SIG-M5 (cell line): Measurements from ENCODE around the gene POLDIP3.
"Not testable (repeated sequence)": the region's sequence is repeated elsewhere in the genome, so short reads cannot be mapped to it uniquely, and the experiment has no call there.

Experiments
- DNase-seq: peaks from one replicate; lab custom pipeline; 2025; lab: John Stamatoyannopoulos, UW

Gene POLDIP3

GRCh38 chr22:42584364-42584940, 30.2 kb downstream of the POLDIP3 start:
- no peak for DNase-seq

DNA sequence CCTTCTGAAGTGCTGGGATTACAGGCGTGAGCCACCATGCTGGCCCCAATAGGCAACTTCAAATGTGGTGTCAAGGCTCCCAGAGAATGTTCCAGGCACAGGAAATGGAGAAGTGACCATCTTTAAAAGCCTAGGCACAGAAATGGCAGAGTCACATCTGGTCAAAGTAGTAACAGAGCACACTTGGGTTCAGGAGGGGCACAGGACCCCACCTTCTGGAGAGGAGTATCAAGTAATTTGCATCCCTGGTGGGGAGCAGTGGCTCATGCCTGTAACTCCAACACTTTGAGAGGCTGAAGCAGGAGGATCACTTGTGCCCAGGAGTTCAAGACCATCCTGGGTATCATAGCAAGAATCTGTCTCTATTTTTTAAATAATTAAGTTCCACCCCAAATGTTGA, 31.7 kb downstream of the POLDIP3 start:
- DNase-seq = no peak

- DNase-seq = no peak
Observed at GRCh38 chr22:42581762-42582716, 32.6 kb downstream of the POLDIP3 start.

DNA sequence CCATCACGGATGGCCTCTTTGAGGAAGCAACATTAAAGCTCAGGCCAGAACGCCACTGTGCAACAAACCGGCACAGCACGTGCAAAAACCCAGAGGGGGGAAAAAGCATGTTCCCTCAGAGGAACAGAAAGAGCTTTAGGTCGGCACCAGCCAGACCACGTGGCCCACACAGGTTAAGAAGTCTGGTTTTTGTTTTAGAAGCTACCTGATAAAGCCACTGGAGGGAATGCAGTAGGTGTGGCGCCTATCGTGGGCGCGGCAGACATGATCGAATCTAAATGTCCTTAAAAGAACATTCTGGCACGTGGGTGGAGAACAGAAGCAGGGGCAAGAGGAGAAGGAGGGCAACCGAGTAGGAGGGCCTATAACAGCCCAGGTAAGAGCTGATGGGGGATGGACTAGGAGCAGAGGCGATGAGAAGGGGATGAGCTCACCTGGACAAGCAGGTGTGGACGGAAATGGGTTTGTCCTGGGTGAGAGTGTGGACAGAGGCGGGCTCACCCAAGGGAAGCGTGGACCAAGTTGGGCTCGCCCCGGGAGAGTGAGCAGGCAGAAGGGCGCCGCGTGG, 33.4 kb downstream of the POLDIP3 start:
- DNase-seq = not testable (repeated sequence)

GRCh38 chr22:42580040-42580439, 34.6 kb downstream of the POLDIP3 start:
- not testable (repeated sequence) for DNase-seq

- DNase-seq = no peak
Observed at GRCh38 chr22:42577623-42578240, 37.0 kb downstream of the POLDIP3 start.

GRCh38 chr22:42577141-42577540, 37.5 kb downstream of the POLDIP3 start:
- not testable (repeated sequence) for DNase-seq

- not testable (repeated sequence) for DNase-seq
Observed at GRCh38 chr22:42575996-42576574, 38.6 kb downstream of the POLDIP3 start.

- DNase-seq = not testable (repeated sequence)
Observed at GRCh38 chr22:42574468-42574867, 40.2 kb downstream of the POLDIP3 start.

- not testable (repeated sequence) for DNase-seq
Observed at GRCh38 chr22:42574046-42574445, 40.6 kb downstream of the POLDIP3 start.

DNA sequence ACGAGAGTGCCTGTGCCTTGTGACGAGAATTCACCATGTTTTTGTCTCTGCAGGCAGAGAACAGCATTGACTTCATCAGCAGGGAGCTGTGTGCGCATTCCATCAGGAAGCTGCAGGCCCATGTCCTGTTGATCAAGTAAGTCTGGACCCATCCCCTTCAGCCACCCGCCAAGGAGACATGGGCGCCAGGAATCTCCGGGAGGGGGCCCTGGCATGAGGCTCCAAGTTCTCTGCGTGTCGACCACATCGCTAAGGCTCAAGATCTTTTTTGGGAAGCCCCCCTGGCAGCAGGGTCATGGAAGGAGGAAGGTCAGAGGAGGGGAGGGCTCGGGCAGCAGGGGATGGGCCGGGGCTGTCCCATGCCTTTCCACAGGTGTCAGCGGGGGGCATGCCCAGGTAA, 43.6 kb downstream of the POLDIP3 start:
- not testable (repeated sequence) for DNase-seq

- not testable (repeated sequence) for DNase-seq
Observed at GRCh38 chr22:42570580-42570979, 44.1 kb downstream of the POLDIP3 start.

- not testable (repeated sequence) for DNase-seq
Observed at GRCh38 chr22:42567950-42568349, 46.7 kb downstream of the POLDIP3 start.

- no peak for DNase-seq
Observed at GRCh38 chr22:42565956-42566355, 48.7 kb downstream of the POLDIP3 start.

DNA sequence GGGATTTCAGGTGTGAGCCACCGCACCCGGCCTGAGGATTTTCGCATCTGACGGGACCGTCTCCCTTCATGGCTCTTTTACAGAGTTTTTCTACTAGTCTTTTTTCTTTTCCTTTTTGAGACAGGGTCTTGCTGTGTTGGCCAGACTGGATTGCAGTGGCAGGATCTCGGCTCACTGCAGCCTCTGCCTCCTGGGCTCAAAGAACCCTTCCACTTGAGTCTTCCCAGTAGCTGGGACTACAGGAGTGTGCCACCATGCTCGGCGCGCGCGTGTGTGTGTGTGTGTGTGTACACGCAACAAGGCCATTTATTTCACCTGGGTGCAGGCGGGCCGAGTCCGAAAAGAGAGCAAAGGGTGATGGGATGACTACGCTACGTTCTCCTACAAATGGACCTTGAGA, 50.0 kb downstream of the POLDIP3 start:
- DNase-seq = no peak

GRCh38 chr22:42563943-42564342, 50.7 kb downstream of the POLDIP3 start:
- not testable (repeated sequence) for DNase-seq

GRCh38 chr22:42562684-42563083, 52.0 kb downstream of the POLDIP3 start:
- DNase-seq = no peak

- DNase-seq = no peak
Observed at GRCh38 chr22:42562279-42562678, 52.4 kb downstream of the POLDIP3 start.

DNA sequence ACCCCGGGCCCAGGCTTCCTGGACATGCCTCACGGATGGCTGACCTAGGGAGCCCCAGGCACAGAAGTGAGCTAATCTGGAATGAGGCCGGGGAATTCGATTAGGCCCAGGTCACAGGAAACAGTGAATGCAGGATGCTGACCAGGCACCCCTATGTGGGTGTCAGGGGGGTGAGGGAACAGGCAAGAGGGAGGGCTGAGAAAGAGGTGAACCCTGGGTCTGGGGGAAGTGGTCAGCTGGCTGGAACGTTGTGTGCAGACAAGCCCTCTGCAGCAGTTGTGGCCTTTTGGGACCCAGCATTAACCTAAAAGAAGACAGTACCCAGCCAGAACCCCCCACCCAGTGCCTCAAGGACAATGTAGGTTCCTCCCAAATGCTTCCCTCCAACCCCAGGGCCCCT, 52.8 kb downstream of the POLDIP3 start:
- DNase-seq = no peak

GRCh38 chr22:42560781-42561180, 53.9 kb downstream of the POLDIP3 start:
- no peak for DNase-seq

DNA sequence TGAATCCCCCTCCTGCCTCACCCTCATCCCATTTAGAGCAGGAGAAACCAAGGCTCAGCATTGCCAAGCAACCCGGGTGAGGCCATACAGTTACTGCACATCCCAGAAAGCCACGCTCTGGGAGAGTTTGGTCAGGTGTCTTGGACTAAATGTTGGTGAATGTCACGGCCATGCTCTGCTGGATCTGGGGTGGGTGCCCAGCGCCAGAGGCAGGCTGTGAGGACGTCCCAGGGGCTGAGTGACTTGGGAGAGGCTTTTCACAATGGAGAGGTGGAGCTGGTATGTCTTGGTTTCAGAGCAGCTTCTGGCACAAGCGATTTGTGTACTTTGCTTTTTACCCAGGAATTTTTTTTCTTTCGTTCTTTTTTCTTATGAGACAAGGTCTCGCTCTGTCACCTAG, 54.3 kb downstream of the POLDIP3 start:
- no peak for DNase-seq
